ENCODE data around the gene BMP8A.
A peak's percentile ranks its signal among the peaks of the same experiment; 100 is the strongest.
"Not testable (repeated sequence)": the region's sequence is repeated elsewhere in the genome, so short reads cannot be mapped to it uniquely, and the experiment has no call there.

Gene BMP8A

DNA sequence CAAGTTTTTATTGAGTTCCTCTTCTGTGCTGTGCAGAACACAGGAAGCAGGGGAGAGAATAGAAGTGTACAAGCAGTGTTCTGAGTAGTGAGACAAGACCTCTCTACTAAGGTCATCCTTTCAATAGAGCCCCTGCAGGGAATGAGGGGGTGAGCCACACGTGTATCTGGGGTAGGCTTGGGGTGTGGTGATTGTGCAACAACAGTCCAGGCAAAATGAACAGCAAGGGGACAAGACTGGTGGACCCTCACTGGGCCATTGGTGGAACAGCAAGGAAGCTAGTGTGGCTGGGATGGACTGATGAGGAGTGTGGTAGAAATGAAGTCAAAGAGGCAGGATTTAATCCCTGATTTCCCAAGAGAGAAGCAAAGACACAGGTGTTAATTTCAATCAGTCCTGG, 8.2 kb upstream of the BMP8A start:
- no peak for DNase-seq (ENCODE audit: low spot score)

DNA sequence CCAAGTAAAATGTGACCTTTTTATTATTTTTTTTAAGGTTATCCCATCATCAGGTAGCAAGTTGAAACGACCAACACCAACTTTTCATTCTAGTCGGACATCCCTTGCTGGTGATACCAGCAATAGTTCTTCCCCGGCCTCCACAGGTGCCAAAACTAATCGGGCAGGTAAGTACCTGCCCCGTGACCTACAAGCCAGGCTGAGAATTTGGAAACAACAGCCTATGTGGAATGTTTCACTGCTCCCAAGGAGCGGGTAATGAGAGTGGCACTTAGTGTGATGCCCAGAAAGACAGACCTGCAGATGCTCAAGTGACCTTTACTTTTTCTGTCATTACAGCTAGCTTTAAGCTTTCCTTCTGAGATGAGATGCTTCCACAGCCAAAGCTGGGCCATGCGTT, 6.9 kb upstream of the BMP8A start:
- DNase-seq (ENCODE audit: low spot score) = no peak

GRCh38 chr1:39485046-39485803, 6.2 kb upstream of the BMP8A start:
- no peak for DNase-seq (ENCODE audit: low spot score)

GRCh38 chr1:39488012-39488545, 3.4 kb upstream of the BMP8A start:
- no peak for DNase-seq (ENCODE audit: low spot score)

GRCh38 chr1:39488793-39489566, 2.5 kb upstream of the BMP8A start:
- no peak for DNase-seq (ENCODE audit: low spot score)

- no peak for DNase-seq (ENCODE audit: low spot score)
These were observed 1.7 kb upstream of the BMP8A start for GRCh38 chr1:39489567-39490239.

GRCh38 chr1:39490596-39491145, 765 bp upstream of the BMP8A start:
- no peak for DNase-seq (ENCODE audit: low spot score)

- DNase-seq (ENCODE audit: low spot score) = not testable (repeated sequence)
These were observed 944 bp downstream of the BMP8A start for GRCh38 chr1:39492118-39493042.

DNA sequence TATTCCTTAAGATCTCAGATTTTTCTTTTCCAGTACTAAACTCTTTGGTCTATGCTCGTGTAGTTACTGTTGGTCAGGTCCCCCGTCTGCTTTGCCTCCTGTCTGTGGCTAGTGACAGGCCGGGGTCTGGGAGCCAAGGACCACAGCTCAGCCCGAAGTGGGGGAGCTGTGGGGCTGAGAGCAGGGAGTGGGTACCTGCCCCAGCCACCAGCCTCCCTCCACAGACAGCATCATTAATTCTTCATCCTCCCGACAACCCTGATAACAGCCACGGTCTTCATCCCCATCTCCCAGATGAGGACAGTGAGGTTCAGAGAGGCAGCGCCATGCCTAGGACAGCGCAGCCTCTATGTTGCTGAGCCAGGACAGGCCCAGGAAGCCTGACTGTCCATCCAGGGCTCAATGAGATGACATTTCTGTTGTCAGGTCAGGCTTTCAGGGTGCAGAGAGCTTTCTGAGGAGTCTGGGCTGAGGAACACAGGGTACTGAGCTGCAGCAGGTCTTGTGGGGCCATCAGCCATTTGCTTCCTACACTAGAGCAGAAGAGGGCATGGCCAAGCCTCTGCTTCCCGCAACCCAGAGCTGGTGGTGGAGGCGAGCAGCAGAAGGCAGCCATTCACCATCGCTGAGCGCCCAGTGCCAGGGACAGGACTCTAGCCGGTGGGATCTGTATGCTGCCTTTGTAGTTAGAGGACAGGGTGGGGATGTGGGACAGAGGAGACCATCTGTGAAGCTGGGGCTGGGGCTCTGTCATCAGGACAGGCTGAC, 1.8 kb downstream of the BMP8A start:
- not testable (repeated sequence) for DNase-seq (ENCODE audit: low spot score)

DNA sequence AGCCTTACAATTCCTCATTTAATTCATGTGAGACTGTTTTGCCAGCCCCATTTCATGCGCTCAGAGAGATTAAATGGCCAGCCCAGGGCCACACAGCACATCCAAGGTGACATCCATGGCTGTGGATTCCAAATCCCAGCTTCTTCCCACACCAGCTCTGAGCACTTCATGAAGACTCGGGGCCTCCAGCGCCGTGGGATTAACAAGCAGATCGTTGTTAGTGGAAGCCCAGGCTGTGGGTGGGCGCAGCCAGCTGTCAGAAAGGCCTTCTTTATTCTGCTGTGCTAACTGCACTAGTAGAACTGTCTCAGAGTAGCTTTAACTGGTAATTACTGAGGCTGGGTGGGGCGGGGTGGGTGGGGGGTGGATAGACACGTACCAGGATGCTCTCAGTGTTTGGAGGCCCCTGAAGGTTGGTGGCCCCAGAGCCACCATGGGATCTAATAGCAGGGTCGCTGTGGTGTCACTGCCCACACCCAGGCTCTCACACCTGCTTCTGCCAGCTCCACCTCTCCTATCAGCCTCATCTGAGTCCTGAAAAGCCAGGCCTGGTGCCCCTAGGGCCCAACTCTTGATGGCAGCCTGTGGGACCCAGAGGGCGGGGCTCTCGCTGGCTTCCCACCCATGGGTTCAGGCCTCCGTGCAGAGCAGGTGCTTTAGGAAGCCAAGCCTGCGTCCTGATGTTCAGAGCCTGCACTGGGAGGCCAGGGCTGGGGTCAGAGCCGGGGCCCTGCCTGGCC, 3.4 kb downstream of the BMP8A start:
- no peak for DNase-seq (ENCODE audit: low spot score)

- not testable (repeated sequence) for DNase-seq (ENCODE audit: low spot score)
These were observed 5.1 kb downstream of the BMP8A start for GRCh38 chr1:39496520-39496919.

- DNase-seq (ENCODE audit: low spot score) = no peak
These were observed 6.1 kb downstream of the BMP8A start for GRCh38 chr1:39497585-39497984.

DNA sequence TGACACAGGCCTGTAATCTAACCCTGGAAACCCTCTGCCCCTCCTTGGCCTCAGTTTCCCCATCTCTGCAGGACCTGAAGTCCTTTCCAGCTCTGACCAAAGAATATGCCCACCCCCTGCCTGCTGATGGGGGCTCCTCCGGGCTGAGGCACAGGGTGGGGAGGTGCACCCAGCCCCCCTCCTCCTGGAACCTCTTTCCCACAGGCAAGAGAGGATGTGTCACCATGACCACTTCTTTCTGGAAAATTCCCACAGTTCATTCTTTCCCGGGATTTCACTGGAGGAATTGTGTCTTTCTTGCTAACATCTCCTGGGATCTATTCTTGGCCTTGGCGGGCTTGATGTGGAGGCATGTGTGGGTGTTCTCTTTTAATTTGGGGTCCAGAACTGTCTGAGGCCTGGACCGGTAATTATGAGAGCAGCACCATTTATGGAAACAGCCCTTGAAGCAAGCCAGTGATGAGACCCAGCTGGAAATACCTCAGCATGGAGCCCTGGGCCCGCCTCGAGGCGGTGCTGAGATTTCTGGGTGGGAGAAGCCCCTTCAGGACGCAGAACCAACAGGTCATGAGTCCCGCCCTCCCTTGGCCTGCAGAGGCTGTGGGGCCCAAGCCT, 6.8 kb downstream of the BMP8A start:
- DNase-seq (ENCODE audit: low spot score) = not testable (repeated sequence)

DNA sequence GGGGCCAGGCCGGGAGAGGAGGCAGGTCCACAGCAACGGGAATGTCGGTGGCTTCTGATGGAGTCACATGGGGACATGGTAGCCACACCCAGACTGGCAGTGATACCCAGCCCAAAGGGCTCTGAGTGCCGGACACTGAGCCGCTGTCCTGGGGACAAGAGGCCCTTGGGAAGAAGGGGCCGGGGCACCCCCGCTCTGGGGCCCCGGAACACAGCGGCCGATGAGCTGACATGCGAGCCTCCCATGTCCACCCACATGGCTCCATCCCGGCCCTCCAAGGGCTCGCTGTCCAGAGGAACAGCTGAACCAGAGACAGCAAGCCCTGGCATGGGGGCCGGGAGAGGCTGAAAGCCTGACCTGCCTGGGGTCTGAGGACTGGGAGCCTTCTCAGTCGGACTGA, 7.4 kb downstream of the BMP8A start:
- not testable (repeated sequence) for DNase-seq (ENCODE audit: low spot score)

DNA sequence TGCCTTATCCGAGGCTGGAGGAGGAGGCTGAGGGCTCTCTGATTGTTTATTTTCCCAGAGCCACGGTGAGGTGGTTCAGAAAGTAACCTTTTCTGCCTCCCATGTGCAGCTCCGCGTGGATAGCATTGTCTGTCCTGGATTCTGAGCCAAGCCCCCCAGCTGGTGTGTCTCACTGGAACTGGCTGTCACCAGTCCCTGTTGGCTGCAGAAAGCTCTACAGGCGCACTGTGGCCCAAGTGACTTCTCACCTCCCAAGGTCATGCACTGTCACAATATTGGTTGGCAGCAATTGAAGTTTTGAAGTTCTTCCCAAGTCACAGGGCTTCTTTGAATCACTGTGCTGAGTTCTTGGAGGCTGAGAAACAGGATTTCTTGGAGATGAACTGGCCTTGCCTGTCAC, 8.2 kb downstream of the BMP8A start:
- DNase-seq (ENCODE audit: low spot score) = no peak

DNA sequence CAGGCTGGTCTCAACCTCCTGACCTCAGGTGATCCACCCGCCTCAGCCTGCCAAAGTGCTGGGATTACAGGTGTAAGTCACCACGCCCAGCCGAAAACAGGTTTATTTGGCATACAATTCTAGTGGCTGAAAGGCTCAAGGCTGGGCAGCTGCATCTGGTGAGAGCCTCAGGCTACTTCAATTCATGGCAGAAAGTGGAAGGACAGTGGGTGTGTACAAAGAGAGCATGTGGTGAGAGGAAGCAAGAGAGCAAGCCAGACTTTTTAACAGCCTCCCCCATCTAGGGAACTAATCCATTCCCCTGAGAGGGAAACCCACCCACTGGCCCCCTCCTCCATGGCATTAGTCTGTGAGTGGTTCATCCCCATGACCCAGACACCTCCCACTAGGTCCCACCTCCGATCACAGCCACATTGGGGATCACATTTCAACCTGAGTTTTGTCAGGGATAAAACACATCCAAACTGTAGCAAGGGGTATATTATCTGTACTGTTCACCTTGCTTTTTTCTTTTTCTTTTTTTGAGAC, 9.5 kb downstream of the BMP8A start:
- DNase-seq (ENCODE audit: low spot score) = no peak

DNA sequence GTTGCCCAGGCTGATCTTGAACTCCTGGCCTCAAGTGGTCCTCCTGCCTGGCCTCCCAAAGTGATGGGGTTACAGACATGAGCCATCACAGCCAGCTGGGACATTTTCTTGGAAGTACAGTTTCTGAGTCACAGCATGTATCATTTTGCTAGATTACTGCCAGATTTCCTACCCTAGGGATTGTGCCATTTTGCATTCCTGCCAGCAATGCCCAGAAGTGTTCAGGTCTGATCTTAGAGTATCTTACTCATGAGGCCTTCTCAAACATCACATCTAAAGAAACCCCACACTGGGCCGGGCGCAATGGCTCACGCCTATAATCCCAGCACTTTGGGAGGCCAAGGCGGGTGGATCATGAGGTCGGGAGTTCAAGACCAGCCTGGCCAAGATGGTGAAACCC, 10.2 kb downstream of the BMP8A start:
- peak; percentile 61 for DNase-seq (ENCODE audit: low spot score)

- DNase-seq (ENCODE audit: low spot score) = not testable (repeated sequence)
These were observed 13.0 kb downstream of the BMP8A start for GRCh38 chr1:39504436-39504835.

DNA sequence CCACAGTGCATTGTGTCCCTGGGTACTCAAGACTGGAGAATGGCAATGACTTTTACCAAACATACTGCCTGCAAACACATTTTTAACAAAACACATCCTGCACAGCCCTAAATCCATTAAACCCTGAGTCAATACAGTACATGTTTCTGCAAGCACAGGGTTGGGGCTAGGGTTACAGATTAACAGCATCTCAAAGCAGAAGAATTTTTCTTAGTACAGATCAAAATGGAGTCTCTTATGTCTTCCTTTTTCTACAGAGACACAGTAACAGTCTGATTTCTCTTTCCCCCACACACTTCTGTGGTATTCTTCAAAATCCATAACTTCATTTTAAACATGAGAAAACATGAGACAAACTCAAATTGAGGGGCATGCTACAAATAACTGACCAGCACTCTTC, 13.9 kb downstream of the BMP8A start:
- no peak for DNase-seq (ENCODE audit: low spot score)
